Measurements from ENCODE around the gene DSC3.

DSC3 gene

GRCh38 chr18:30969670-30970170, 72.8 kb downstream of the DSC3 start:
- DNase-seq, result no peak

- DNase-seq, result no peak
Measured at GRCh38 chr18:30967701-30968100, 74.8 kb downstream of the DSC3 start.

GRCh38 chr18:30965237-30965636, 77.3 kb downstream of the DSC3 start:
- no peak for DNase-seq

- DNase-seq, result no peak
Measured at GRCh38 chr18:30960661-30961060, 81.9 kb downstream of the DSC3 start.

- no peak for DNase-seq
Measured at GRCh38 chr18:30957066-30957465, 85.5 kb downstream of the DSC3 start.

GRCh38 chr18:30954262-30954661, 88.3 kb downstream of the DSC3 start:
- no peak for DNase-seq

GRCh38 chr18:30945761-30946160, 96.8 kb downstream of the DSC3 start:
- no peak for DNase-seq

- DNase-seq, result no peak
Measured at GRCh38 chr18:30944773-30945417, 97.6 kb downstream of the DSC3 start.

GRCh38 chr18:30940952-30941539, 101.5 kb downstream of the DSC3 start:
- no peak for DNase-seq

Data from NCI-H446 (cell line).